ENCODE data around the gene AZIN2.

- TF ChIP-seq CTCF (IDR thresholded peaks at IDR 0.05) (no peak), POLR2A (IDR thresholded peaks at IDR 0.05) (no peak)
Measured at GRCh38 chr1:33092438-33092837, 11.5 kb downstream of the AZIN2 start.
